SK-N-SH (cell line): ENCODE measurements around the gene FGF9. TPM values are rescaled to one million over a fixed set of nuclear protein-coding genes. Genes with fewer than 3 reads are reported as not detected.

Experiments
- CTCF ChIA-PET: fragments of 300-600, 350-600 bp; formaldehyde crosslinking; extraction: SDS; loops from one replicate; lab custom pipeline; 2021; lab: Yijun Ruan, JAX
- POLR2A ChIA-PET: fragments of 350-600 bp; sonication (Branson Sonifier 250); formaldehyde crosslinking; extraction: SDS; loops from one replicate; lab custom pipeline; 2020; ENCODE audit warnings: antibody characterized with exemption, inconsistent platforms; lab: Yijun Ruan, JAX
- DNase-seq: peaks from one replicate; pipeline ENCODE4 v3.0.0; 2012
- H2AFZ ChIP-seq: fragments of 200-600 bp; sonication (generic); 2 replicates; pipeline ENCODE4 v1.8.1; 2016; ENCODE audit warnings: antibody characterized with exemption, mild to moderate bottlenecking, low read depth
- H3F3A ChIP-seq: fragments of 200-600 bp; sonication (generic); replicated peaks from 2 replicates; pipeline ENCODE3; 2016; ENCODE audit warnings: antibody characterized with exemption, mild to moderate bottlenecking; ENCODE audit not compliant: insufficient read depth
- H3K27ac ChIP-seq, 2 experiments: fragments of 200-500 bp in 1 of 2; fragments of 200-600 bp in 1 of 2; sonication (Bioruptor generic) in 1 of 2; sonication (generic), shearing (Covaris generic) in 1 of 2; 2 replicates each; pipeline versions ENCODE4 v1.5.1 to v1.6.1; 2014 to 2016; ENCODE audit warnings: low read depth in 2 of 2, inconsistent platforms in 1 of 2, low read length in 1 of 2, mild to moderate bottlenecking in 1 of 2, mixed read lengths in 1 of 2
- H3K27me3 ChIP-seq: fragments of 200-600 bp; sonication (generic), shearing (Covaris generic); 2 replicates; pipeline ENCODE4 v1.6.1; 2016; ENCODE audit warnings: mixed run types; ENCODE audit not compliant: insufficient read depth
- H3K36me3 ChIP-seq, 2 experiments: fragments of 200-500 bp in 1 of 2; fragments of 200-600 bp in 1 of 2; sonication (Bioruptor generic) in 1 of 2; sonication (generic) in 1 of 2; replicated peaks in 1 of 2; 2 replicates each; pipeline versions ENCODE3 to v1.5.1; 2014 to 2016; ENCODE audit warnings: low read length in 1 of 2, mild to moderate bottlenecking in 1 of 2; ENCODE audit not compliant: insufficient read depth in 2 of 2, control insufficient read depth in 1 of 2
- H3K4me1 ChIP-seq, 2 experiments: fragments of 200-500 bp in 1 of 2; fragments of 200-600 bp in 1 of 2; sonication (Bioruptor generic) in 1 of 2; sonication (generic), shearing (Covaris generic) in 1 of 2; 2 replicates each; pipeline versions ENCODE4 v1.5.1 to v1.6.1; 2014 to 2016; ENCODE audit warnings: low read depth in 1 of 2, low read length in 1 of 2, mixed run types in 1 of 2; ENCODE audit not compliant: insufficient read depth in 2 of 2, control insufficient read depth in 1 of 2
- H3K4me2 ChIP-seq: fragments of 200-600 bp; sonication (generic), shearing (Covaris generic); 2 replicates; pipeline ENCODE4 v1.6.1; 2017; ENCODE audit warnings: mixed run types
- H3K4me3 ChIP-seq, 2 experiments: fragments of 200-500 bp in 1 of 2; fragments of 200-600 bp in 1 of 2; sonication (Bioruptor generic) in 1 of 2; sonication (generic), shearing (Covaris generic) in 1 of 2; 2 replicates each; pipeline versions ENCODE4 v1.5.1 to v1.8.1; 2014 to 2016; ENCODE audit warnings: low read depth in 2 of 2, inconsistent platforms in 1 of 2, low read length in 1 of 2, mild to moderate bottlenecking in 1 of 2, mixed read lengths in 1 of 2, moderate library complexity in 1 of 2
- H3K79me2 ChIP-seq: fragments of 200-600 bp; sonication (generic); 2 replicates; pipeline ENCODE4 v1.8.1; 2017; ENCODE audit warnings: mild to moderate bottlenecking; ENCODE audit not compliant: insufficient read depth
- H3K9ac ChIP-seq: fragments of 200-600 bp; sonication (generic); 2 replicates; pipeline ENCODE4 v1.6.1; 2017; ENCODE audit warnings: mixed run types
- H3K9me2 ChIP-seq: fragments of 200-600 bp; sonication (generic); 2 replicates; pipeline ENCODE4 v1.6.1; 2017; ENCODE audit warnings: mixed run types
- H3K9me3 ChIP-seq: fragments of 200-600 bp; sonication (generic); 2 replicates; pipeline ENCODE4 v1.6.1; 2017; ENCODE audit warnings: mixed run types, mild to moderate bottlenecking, moderate library complexity
- H4K20me1 ChIP-seq: fragments of 200-600 bp; sonication (generic); 2 replicates; pipeline ENCODE4 v1.6.1; 2017; ENCODE audit warnings: mild to moderate bottlenecking, mixed run types; ENCODE audit not compliant: insufficient read depth
- ELF1 ChIP-seq: IDR thresholded peaks from 2 replicates; pipeline ENCODE4 v1.4.0; 2012
- FOSL2 ChIP-seq: IDR thresholded peaks from 2 replicates; pipeline ENCODE4 v1.4.0; 2012; ENCODE audit warnings: low read depth, mild to moderate bottlenecking, moderate library complexity, borderline replicate concordance
- FOXJ3 ChIP-seq: sonication (generic); formaldehyde crosslinking; IDR thresholded peaks from 2 replicates; pipeline ENCODE4 v1.5.1; 2020; ENCODE audit warnings: mild to moderate bottlenecking, missing genetic modification reagents
- FOXM1 ChIP-seq: IDR thresholded peaks from 2 replicates; pipeline ENCODE4 v1.4.0; 2012; ENCODE audit warnings: low read depth, mild to moderate bottlenecking
- GABPA ChIP-seq: IDR thresholded peaks from 2 replicates; pipeline ENCODE4 v1.4.0; 2012; ENCODE audit warnings: low read depth, mild to moderate bottlenecking
- GATA2 ChIP-seq: sonication (generic); formaldehyde crosslinking; IDR thresholded peaks from 2 replicates; pipeline ENCODE4 v1.5.0; 2020; ENCODE audit warnings: mild to moderate bottlenecking, missing genetic modification reagents
- JUND ChIP-seq: IDR thresholded peaks from 2 replicates; pipeline ENCODE4 v1.4.0; 2012
- NRF1 ChIP-seq: IDR thresholded peaks from 2 replicates; pipeline ENCODE4 v1.6.1; 2012; ENCODE audit warnings: low read depth, mild to moderate bottlenecking, low read length
- POLR2AphosphoS5 ChIP-seq: IDR thresholded peaks from 2 replicates; pipeline ENCODE4 v1.6.1; 2012; ENCODE audit warnings: low read depth, low read length
- TCF12 ChIP-seq: IDR thresholded peaks from 2 replicates; pipeline ENCODE4 v1.4.0; 2012
- YY1 ChIP-seq: IDR thresholded peaks from 2 replicates; pipeline ENCODE4 v1.4.0; 2012; ENCODE audit warnings: low read depth, mild to moderate bottlenecking
- WGBS: methylation state at CpG from one replicate; pipeline ENCODE4 v1.1.6; 2017; ENCODE audit warnings: low lambda C conversion rate; 5-methylcytosine and 5-hydroxymethylcytosine counted together
- polyA plus RNA-seq, 3 experiments: library from polyadenylated mRNA; depleted of rRNA; stranded (reverse); fragments of >200 nt; gene quantifications; 2 replicates each; pipeline ENCODE4 v1.2.3, GENCODE V29; 2012
- TF ChIP-seq, protein P1 (sequence below): fragments of 200-600 bp; sonication (generic); IDR thresholded peaks from 2 replicates; pipeline ENCODE4 v1.6.1; 2017; ENCODE audit warnings: antibody characterized with exemption, mild to moderate bottlenecking, moderate library complexity
- TF ChIP-seq, protein P2 (sequence below): IDR thresholded peaks from 2 replicates; pipeline ENCODE4 v1.4.0; 2012; ENCODE audit warnings: low read depth
- TF ChIP-seq, protein P3 (sequence below): fragments of 150-350 bp; IDR thresholded peaks from 2 replicates; pipeline ENCODE4 v1.6.1; 2016; ENCODE audit warnings: mild to moderate bottlenecking, low read depth, low read length

Gene FGF9
- polyA plus RNA-seq, 1 of the 3 experiments (the other 2 are of a cell fraction) = not detected

GRCh38 chr13:21744149-21744548 lies 73.3 kb downstream of the FGF9 start (continued):
- TF ChIP-seq, protein P1, sequence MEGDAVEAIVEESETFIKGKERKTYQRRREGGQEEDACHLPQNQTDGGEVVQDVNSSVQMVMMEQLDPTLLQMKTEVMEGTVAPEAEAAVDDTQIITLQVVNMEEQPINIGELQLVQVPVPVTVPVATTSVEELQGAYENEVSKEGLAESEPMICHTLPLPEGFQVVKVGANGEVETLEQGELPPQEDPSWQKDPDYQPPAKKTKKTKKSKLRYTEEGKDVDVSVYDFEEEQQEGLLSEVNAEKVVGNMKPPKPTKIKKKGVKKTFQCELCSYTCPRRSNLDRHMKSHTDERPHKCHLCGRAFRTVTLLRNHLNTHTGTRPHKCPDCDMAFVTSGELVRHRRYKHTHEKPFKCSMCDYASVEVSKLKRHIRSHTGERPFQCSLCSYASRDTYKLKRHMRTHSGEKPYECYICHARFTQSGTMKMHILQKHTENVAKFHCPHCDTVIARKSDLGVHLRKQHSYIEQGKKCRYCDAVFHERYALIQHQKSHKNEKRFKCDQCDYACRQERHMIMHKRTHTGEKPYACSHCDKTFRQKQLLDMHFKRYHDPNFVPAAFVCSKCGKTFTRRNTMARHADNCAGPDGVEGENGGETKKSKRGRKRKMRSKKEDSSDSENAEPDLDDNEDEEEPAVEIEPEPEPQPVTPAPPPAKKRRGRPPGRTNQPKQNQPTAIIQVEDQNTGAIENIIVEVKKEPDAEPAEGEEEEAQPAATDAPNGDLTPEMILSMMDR = no peak
- TF ChIP-seq FOXJ3 (no peak), JUND (no peak)
- TF ChIP-seq, protein P2, sequence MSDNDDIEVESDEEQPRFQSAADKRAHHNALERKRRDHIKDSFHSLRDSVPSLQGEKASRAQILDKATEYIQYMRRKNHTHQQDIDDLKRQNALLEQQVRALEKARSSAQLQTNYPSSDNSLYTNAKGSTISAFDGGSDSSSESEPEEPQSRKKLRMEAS = no peak

DNA sequence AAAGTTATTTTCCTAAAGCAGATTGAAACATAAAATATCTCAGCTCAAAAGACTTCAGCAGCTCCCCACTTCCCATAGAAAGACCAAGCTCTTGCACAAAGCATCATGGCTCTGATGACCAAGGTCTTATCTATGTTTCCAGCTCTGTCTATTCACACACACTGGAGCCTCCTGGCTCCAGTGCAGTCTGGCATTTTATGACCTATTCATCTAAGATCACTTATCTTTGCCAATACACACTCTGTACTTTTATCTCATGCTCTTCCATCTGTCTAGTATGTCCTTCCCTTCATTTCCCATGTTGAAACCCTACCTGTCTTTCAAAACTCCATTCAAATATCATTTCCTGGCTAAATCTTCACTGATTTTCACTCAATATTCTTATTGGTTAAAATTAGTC lies 74.4 kb downstream of the FGF9 start:
- ChIA-PET CTCF (no interaction called here), POLR2A (no interaction called here)
- Histone ChIP-seq H3F3A (no peaks in the 10 kb centered on the region), H3K36me3 (no peaks in the 10 kb centered on the region), H4K20me1 (no peaks in the 10 kb centered on the region), H3K79me2 (no peaks in the 10 kb centered on the region), H3K27ac (no peak overlapping the region), H3K27me3 (peaks cover 3% of the 10 kb centered on the region; the same call in 1 of the 2 replicates), H3K4me3 (no peak overlapping the region), H3K9me2 (no peaks in the 10 kb centered on the region), H3K4me1 (no peaks in the 10 kb centered on the region), H2AFZ (no peak overlapping the region), H3K4me2 (no peak overlapping the region), H3K9me3 (no peaks in the 10 kb centered on the region), H3K9ac (no peak overlapping the region)
- no peak for TF ChIP-seq GATA2 (CRISPR knock-in tag)
- TF ChIP-seq GABPA = no peak
- TF ChIP-seq, protein P2 = no peak
- no peak for TF ChIP-seq FOXM1
- TF ChIP-seq POLR2AphosphoS5 = no peak
- TF ChIP-seq, protein P3, sequence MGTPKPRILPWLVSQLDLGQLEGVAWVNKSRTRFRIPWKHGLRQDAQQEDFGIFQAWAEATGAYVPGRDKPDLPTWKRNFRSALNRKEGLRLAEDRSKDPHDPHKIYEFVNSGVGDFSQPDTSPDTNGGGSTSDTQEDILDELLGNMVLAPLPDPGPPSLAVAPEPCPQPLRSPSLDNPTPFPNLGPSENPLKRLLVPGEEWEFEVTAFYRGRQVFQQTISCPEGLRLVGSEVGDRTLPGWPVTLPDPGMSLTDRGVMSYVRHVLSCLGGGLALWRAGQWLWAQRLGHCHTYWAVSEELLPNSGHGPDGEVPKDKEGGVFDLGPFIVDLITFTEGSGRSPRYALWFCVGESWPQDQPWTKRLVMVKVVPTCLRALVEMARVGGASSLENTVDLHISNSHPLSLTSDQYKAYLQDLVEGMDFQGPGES = no peak
- TF ChIP-seq FOSL2 = no peak
- DNase-seq = no peak

- CTCF ChIA-PET = no interaction called here
- Histone ChIP-seq H3K4me2 (no peak overlapping the region), H3K9ac (no peak overlapping the region), H3K9me3 (no peaks in the 10 kb centered on the region), H3K79me2 (no peaks in the 10 kb centered on the region), H2AFZ (no peak overlapping the region)
- POLR2A ChIA-PET = no interaction called here
- no peak for DNase-seq
- TF ChIP-seq GABPA (no peak), ELF1 (no peak), TCF12 (no peak), YY1 (no peak), NRF1 (no peak)
- TF ChIP-seq, all 33 proteins: peak for 0
- Histone ChIP-seq H3K4me1 (no peaks in the 10 kb centered on the region), H3K4me3 (no peak overlapping the region), H4K20me1 (no peaks in the 10 kb centered on the region), H3K9me2 (no peaks in the 10 kb centered on the region), H3K27ac (no peak overlapping the region), H3K27me3 (no peaks in the 10 kb centered on the region; the same call in 1 of the 2 replicates), H3K36me3 (no peaks in the 10 kb centered on the region), H3F3A (no peaks in the 10 kb centered on the region)
- 15% methylated on average over 4 of the region's 4 CpGs for WGBS
These were observed 76.6 kb downstream of the FGF9 start for GRCh38 chr13:21747456-21747855.
